Stimulated activated CD4-positive, alpha-beta T cell treated with anti-CD3 and anti-CD28 coated beads, Interleukin-12 subunit alpha, Interleukin-12 subunit beta, amount 100 ng/mL, for 4 hours (primary cell): ENCODE measurements around the gene HDAC4.
"Not testable (repeated sequence)": the region's sequence is repeated elsewhere in the genome, so short reads cannot be mapped to it uniquely, and the experiment has no call there.

ENCODE experiments used
- DNase-seq: peaks from one replicate; pipeline ENCODE4 v3.0.0-alpha.2; 2020

HDAC4 gene

DNA sequence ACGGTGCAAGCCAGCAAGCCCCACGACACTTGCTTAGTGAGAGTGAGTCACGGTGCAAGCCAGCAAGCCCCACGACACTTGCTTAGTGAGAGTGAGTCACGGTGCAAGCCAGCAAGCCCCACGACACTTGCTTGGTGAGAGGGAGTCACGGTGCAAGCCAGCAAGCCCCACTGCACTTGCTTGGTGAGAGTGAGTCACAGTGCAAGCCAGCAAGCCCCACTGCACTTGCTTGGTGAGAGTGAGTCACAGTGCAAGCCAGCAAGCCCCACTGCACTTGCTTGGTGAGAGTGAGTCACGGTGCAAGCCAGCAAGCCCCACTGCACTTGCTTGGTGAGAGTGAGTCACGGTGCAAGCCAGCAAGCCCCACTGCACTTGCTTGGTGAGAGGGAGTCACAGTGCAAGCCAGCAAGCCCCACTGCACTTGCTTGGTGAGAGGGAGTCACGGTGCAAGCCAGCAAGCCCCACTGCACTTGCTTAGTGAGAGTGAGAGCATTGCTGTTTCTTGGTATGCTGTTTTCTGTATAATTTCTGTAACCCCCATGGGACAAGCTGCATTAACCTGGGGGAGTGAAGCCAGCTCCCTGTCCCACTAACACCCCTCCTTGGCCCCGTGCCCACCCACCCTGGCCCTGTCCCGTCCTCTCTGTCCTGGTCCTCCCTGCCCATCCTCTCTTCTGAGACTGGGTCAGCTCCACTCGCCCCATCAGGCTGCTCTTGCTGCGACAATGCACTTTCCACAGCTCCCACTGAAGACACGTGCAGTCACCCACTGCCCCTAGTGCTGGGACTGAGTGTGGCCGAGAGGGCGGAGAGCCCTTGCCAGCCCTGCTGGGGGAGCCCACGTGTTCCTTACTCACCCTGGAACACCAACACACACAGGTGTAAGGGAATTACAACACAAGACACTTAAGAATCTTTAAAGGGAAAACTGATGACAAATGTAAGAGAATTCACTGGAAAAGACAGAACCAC lies 331.2 kb downstream of the HDAC4 start:
- not testable (repeated sequence) for DNase-seq

DNA sequence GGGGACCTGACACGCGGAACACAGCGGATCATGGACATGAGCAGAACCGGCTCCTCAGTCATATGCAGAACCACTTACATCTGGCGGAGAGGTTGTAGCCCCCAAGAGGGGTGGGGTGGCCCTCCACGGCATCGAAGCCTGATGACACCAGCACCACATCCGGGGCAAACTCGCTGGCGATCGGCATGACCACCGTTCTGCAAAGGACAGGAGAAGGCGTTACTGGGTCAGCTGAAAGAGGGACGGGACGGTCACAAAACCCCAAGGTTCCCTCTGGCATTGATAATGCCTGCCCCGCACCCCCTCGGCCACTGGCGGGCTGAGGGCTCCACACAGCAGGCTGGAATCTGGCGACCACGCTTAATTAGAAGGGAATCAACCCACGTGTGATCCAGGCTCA lies 332.4 kb downstream of the HDAC4 start:
- DNase-seq = no peak

DNA sequence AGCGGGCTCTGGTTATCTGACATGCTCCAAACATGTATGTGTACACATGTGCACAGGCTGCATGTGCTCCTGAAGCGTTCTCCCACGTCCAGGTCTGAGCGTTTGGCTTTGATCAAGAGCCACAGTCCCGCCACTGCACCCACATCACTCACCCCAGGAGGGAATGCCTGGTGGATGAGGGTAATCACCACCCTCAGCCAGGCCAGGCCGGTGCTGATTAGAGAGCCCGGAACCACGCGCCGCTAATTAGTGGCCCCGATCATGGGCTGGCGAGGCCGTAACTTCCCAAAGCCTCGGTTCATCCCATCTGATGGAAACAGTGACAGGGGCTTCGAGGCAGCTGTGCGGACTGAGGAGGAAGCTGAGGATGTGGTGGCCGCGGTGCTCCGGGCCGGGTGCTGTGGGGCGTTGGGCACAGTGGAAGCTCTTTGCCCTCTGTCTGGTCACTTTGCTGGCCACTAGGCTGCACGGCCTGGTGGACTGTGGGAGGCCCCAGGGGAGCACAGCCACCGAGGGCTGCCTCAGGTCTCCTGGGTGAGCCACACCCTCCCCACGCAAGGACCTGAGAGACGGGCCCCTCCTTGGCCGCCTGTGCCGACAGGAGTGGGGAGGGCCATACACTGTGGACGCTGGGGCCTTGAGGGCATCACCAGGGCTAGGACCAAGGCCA lies 333.5 kb downstream of the HDAC4 start:
- DNase-seq = no peak

DNA sequence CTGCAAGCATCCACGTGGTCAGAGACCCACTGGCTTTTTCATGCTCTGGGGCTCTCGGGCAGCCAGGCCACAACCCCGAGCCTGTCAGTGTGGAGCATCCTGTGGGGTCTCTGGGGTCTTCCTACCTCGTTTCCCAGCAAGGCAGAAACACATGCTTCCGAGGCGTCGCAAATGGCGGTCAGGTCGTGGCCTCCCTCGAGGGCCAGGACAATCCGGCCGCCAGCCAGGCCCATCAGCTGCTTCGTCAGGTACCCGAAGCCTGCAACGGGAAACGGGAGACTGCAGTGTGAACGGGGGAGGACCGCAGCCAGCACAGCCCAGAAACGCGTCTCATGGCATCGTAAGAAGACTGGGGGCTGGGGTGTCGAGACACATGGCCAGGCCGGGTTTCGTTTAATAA lies 334.2 kb downstream of the HDAC4 start:
- DNase-seq = no peak

DNA sequence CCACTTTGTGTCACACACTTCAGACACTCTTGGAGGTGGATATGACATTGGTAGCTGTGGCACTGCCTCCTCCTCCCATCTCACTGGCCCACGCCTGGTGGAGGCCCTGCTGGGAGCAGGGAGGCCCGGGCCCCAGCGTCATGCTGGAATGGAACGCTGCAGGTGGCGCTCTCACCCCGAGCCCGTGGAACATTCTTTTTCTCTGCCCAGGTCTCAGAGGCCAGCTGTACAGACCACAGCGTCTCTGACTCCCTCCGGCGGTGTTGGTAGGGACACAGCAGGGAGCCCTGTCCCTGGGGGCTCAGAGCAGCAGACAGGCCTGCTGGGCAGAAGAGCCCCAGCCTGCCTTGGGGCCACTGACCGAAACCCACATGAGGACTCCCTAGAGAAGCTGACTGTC lies 334.9 kb downstream of the HDAC4 start:
- DNase-seq = no peak

DNA sequence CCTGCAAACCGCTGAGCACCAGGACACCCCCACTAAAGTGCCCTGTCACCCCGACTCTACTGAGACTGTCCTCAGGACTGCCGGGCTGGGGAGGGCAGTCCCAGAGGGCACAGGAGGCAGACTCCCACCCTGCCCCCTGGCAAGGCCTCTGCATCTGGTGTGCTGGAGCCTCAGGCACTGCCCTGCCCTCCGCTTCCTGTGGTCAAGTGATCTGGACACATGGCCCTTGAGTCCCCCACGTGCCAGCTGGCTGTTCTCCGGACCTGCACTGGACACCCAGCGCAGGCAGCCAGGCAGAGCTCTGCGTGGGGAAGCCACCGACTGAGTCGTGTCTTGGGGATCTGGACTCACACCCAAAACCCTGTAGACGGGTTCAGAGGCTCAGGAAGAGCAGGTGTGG lies 335.3 kb downstream of the HDAC4 start:
- no peak for DNase-seq

DNA sequence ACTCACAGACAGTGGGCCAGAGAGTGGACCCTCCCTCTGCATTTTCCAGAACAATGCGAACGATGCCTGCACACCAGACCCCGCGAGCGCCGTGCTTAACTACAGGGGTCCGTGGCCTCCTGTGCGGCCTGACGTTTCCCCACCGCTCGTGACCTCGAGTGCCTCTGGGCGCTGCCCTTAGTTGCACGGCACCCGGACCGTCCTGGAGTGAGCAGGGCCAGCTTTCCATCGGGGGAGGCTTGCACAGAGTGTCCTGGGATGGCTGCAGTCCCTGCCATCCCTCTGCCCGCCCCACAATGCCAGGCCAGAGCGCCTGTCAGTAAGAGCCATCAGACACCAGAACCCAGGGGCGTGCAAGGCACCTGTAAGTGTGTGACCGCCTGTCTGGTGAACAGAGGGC lies 335.9 kb downstream of the HDAC4 start:
- no peak for DNase-seq

DNA sequence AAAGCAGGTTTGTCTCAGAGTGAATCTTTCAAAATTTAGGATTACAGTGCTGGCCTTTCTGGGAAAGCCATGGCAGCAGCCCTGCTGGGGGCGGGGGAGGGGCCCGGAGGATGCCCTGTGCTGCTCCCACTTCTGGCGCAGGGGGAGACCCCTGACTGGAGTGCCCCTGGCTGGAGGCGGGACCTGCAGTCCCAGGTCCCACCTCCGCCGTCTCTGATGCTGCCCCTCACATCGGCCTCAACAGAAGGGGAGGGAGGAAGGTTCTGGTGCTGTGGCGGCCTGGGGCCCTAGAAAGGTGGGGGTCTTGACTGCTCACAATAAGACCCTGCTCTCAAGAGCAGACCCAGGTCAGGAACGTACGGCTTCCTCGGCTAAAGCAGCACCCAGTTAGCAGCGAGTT lies 336.6 kb downstream of the HDAC4 start:
- no peak for DNase-seq

DNA sequence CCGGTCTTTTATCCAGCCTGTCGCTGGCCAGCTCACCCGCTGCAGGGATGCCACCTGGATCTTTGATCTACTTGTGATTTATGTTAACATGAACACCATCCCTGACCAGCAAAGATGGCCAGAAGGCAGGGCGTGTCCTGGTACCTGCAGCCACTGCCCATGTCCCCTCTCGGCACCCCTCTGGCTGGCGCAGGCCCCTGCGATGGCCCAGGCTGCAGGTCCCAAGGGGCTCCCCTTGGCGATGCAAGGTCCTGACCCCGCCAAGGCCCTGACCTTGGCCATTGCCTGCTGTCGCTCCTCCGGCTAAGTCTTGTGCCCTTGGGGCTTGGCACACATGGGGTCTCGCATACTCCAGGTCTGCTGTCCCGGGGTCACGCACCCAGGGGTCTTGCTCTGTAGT lies 338.1 kb downstream of the HDAC4 start:
- no peak for DNase-seq

DNA sequence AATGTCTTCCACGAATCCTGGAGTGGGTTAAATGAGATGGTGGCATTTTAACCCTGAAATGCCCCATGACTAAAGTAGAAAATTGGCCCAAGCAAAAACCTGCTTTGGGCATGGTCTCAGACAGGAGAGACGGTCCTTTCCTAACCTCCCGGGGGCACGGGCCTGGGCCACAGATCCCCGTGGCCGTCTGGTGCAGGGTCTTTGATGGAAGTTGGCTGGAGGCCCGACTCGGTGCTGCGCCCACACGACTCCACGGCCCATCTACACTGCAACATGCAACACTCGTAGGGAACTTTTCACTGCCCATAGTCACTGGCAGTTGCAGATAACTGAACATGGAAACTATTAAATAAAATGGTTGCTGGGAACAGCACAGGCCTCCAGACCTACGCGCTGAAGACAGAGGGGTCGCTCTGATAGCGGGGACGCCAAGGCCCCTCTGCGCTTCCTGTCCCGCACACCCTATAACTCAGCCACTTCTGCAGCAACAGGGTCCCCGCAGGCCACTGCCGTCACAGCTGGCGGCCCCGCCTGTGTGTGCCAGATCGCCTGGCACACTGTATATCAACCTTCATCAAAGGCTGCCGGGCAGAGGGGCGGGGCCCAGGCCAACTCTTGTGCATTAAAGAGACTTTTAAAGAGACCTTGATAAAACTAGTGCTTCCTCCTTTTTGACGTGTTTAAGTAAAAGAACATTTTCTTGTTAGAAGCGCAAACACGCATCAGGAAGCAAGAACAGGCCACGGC lies 338.8 kb downstream of the HDAC4 start:
- no peak for DNase-seq

DNA sequence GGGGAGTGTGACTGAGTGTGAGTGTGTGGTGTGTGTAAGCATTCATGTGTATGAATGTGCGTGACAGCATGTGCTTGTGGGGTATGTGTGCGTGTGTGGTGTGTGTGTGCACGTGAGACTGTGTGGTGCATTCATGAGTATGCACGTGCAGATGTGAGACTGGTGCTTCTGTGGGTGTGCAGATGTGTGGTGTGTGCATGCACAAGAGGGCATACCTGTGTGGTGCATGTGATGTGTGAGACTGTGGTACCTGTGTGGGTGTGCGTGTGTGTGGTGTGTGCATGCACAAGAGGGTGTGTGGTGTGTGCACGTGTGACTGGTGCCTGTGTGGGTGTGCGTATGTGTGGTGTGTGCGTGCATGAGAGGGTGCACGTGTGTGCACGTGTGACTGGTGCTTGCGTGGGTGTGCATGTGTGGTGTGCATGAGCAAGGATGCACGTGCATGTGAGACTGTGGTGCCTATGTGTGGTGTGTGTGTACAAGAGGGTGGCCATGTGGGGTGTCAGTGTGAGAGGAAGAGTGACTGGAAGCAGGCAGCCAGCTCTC lies 339.6 kb downstream of the HDAC4 start:
- DNase-seq = no peak

DNA sequence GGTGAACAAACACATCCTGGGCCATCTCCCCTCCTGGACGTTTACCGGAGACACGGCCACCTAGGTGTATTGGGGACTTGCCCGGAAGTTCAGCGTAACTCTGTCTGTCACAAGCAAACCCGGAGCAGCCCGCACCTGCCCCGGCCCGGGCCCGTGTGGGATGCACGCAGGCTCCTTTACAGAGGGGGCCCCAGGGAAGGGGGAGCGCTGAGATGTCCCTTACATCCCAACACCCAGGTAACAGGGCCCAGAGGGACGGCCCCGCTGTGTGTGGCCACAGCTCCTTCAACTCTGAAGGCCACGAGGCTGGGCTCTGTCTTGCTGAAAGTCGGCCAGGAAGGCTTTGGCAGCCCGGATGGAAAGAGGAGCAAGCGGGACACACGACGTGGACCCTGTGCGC lies 340.1 kb downstream of the HDAC4 start:
- DNase-seq = no peak

DNA sequence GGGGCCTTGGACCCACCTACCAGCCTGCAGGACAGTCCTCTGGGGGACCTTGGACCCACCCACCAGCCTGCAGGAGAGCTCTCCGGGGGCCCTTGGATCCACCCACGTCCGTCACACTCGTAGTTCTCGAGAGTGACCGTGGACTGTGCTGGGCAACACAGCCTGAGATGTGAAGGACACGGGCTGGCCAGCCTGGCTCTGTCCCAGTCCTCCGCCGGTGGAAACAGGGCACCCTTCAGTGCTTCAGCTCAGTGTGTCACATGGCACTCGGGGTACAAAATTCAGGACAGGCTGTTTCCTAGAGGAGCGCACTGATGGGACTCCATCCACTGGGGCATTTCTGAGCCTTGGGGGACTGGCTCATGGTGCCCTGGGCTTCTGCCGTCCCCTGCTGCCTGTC lies 341.0 kb downstream of the HDAC4 start:
- no peak for DNase-seq

DNA sequence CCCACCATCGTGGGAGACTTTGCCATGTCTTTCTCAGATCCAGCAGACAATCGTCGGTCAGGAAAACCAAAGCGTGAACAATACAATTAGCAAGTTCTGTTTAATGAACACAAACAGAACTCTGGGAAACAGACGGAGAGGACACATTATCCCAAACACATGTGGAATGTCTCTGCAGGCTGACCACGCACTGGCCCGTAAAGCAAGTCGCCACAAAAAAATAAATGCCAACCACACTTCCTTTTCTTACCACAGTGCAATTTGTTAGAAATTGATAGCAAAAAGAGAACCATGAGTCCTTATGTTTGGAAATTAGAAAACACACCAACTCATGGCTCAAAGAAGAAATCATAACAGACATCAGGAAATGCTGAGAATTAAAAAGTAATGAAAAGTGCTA lies 342.1 kb downstream of the HDAC4 start:
- DNase-seq = no peak

DNA sequence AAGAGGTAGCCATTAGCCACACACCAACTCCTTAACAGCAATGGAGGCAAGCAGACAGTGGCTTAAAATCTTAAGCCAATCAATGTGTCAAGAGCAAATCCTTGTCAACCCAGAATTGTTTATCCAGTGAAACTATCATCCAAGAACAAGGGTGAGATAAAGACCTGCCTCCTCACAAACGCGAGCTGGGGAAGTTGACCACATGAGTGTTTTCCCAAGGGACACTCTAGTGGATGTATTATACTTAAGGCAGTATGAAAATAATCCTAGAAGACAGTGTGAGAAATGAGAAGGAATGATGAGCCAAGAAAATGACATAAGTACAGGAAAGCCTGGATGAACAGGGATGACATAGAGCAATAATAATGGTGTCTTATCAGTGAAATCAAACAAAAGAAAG lies 343.3 kb downstream of the HDAC4 start:
- no peak for DNase-seq

DNA sequence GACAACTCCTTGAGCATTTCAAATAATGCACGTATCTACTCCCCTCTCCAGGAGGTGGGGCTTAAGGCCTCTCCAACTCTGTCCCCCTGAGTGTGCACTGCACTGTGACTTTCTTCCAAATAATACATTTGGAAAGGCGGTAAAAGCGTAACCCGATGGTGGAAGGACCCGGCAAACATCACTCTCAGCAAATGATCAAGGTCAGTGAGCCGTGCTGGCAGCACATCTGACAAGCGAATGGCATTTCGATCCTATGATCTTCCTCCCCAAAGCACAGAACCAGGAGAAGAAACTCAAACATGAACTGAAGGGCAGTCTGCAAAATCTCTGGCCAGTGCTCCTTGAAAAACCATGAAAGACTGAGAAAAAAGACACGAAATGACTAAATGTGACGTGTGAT lies 344.2 kb downstream of the HDAC4 start:
- DNase-seq = no peak

DNA sequence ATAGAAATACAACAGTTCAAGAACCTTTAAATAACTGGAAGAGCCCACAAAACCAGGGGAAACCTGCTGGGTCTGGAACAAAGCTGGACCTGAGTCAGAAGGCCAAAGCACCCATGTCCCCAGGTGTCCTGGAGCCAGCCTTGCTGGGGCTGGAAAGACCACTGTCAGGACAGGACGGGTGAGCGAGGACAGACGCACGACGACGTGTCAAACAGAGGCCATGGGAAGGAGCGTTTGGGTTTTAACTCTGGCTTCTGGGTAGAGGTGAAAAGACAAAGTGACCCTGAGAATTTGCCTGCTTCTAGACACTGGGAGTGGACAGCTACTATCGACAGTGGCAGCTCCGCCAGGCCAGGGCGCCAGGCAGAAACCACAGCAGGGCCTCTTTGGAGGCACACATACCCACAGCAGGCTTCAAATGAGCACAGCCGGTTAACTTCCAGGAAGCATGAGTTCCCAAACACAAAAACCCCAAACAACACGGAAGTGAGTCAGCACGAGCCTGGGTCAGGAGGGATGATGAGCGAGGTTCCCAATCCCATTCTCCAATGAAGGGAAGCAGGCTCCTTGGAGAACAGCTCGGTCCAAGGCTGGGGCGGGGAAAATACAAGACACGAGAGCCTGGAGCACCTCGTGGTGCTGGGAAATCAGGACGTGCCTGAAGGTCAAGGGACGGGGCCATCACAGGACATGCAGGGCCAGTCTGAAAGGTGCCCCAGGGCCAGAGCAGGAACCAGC lies 344.9 kb downstream of the HDAC4 start:
- DNase-seq = no peak

DNA sequence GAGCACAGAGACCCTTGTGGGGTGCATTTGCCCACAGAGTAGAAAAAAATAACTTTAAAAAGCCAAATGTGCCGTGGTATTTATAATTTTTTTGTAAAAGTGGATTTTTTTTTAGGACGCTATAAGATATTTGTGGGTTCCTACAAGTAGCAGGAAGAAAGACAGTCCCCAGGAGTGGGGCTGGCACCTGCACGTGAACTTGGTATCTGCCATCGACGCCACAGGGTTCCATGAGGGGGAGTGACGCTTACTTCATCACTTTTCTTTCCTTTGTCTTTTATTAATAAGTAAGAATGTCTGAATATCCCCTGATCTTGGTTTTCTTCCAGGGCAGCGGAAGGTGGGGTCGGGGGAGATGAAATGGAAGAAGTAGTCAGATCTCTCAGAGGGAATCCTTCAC lies 345.9 kb downstream of the HDAC4 start:
- no peak for DNase-seq

DNA sequence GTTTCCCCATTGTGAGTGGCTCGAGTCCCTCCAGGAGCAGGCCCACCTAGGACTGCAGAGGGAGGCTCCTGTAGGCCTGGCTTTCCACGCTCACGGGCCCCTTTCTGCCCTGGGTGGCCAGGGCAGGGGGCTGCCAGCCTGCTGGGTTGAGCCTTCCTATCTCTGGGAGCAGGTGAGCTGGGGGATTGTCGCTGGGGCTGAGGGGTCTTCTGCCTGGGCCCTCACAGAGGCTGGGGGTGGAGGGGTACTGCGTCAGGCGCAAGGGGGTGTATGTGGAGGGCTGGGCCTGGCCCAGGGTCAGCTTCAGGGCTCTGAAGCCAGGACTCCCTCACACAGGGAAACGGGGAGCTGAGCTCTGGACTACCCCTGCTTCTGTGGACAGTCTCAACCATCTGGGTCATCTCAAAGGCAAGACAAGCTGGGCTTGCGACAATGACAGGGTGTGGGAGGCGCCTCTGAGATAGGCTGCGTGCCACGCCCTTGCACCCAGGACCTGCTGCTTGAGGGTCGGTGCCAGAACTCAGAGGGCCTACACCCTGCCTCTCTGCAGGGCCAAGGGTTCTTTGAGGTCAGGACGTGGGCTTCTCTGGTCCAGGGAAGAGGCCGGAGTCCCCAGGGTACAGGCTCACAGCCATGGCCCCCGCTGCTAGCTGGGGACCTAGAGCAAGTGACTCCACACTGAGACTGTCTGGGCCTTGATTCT lies 346.9 kb downstream of the HDAC4 start:
- no peak for DNase-seq

DNA sequence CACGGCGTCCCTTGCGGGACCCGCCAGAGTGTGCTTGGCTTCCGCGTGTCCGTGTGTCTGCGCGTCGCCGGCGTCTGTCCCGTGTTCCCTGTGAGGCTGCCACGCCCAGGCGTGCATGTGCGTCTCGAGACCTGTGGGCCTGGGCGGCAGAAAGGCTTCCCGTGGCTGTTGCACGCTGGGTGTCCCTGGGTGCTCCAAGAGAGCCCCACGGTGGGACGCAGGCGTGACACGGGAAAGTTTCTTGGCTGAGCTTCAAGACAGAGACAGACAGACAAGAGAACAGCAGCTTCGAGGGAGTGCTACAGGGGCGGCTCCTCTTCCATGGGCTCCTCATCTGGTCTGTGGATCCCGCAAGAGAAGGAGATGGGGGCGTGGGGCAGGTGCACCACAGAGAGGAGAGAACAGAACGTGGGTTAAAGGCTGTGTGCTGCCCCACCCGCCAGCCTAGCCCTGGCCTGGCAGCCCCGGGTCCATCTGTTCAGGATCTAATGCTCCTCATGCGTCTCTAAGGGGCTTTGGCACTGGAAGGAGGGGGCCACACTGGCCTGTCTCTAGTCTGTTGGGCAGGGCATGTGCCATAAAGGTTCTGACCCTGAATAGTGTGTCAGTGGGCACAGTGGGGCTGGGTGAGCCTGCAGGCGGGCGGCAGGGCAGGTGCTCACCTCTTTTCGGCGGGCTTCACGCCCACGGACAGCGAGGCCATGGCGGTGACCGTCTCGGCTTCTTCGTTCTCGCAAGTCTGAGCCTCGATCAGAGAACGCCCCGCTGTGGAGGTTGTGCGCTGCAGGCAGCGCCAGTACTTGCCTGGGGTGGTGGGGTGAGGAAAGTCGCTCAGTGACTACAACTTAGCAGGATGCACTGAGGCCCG lies 347.8 kb downstream of the HDAC4 start:
- DNase-seq = no peak

DNA sequence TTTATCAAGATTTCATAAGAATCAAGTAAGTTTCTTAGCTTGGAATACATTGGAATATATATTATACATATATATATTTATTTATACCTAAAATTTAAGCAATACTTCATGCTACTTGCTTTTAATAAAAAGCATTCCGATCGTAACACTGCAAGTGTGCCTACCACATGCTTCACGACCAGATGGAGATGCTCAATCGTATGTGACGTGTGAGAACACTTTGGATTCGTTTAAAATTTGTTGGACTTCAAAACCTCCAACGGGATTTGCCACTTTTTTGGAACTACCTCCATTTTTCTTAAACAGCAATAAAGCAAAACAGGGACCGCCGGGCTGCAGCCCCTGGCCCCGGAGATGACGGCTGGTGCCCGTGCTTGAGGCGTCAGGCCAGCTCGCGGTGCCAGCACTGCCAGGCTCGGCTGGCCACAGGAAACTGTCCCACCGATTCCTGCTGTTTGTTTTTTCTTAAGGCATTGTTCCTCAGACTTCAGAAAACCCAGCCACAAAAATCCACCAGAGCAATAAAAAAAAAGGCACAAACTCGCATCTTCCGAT lies 348.9 kb downstream of the HDAC4 start:
- no peak for DNase-seq
